Stimulated activated CD4-positive, alpha-beta T cell treated with anti-CD3 and anti-CD28 coated beads, Interleukin-4, amount 100 ng/mL, for 24 hours (primary cell): ENCODE data around the gene GLS.

Source experiments
- DNase-seq: peaks from one replicate; pipeline ENCODE4 v3.0.0-alpha.2; 2020

The GLS gene

DNA sequence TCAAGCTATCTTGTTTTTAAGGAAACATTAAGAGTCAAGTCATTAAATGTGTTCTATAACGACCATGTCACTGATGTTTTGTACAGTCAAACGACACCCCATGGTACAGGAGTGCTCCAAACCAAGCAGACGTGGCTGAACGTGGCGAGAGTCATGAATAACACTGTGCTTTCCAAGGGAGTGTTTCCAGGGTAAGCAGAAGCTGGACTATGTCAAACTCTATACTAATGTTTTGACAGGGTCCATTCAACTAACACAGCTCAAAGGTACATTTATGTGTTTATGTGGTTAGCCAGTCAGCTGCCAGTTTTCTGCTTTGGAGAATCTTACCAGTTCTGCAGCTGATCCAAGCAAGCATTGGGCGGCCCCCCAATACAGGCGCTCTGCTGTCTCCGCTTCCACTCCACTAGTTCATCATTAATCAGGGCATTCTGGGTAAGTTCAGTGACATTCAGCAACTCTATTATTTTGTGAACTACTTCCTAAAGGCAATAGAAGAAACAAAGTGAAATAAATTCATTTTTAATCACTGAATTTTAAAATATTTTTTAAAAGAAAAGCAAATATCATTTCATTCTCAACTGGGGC is 117.0 kb downstream of the GLS start:
- DNase-seq, result no peak

DNA sequence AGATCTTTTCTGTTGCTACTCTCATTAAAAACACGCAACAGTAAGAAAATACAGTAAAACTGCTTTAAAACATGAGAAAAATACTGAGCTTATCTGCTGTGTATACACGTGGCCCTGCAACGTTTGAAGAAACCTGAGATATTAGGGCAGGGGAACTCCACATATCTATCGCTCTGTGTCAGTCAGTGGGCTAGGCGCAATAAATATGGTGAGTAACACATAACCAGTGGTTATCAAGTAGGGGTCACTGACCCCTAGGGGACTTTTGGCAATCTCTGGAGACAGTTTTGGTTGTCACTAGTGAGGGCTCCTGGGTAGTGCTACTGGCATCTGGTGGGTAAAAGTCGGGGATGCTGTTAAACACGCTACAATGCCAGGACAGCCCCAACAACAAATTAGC is 118.4 kb downstream of the GLS start:
- DNase-seq, result no peak

DNA sequence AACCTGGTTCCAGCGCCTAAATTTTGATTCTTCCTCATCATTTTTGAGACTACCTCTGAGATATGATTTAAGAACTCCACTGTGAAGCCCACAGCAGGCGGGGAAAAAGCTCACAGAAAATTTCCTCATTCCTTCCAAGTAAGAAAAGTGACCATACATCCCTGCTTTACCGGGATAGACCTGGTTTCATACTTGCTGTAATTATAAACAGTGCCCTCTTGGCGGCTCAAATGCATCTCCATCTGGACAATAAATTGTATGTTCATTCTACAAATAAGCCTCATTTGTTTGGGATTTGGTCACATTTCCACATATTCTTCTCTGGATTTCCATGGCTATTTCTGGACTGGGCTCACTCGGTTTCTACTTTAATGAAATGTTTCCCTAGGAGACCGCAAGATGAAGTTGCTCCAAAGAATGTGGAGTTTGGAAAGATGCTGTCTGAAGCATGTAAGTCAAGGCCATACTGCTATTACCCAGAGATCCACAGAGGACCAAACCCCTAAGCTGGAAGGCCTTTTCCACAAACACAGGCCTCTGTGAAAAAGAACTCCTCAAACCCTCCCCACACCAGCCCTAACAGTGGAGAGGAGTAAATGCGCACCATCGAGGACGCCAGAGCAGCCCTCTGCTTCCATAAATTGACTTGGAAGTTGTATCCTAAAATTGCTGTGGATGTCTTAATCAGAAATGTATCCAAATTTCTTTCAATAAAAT is 119.5 kb downstream of the GLS start:
- no peak for DNase-seq

DNA sequence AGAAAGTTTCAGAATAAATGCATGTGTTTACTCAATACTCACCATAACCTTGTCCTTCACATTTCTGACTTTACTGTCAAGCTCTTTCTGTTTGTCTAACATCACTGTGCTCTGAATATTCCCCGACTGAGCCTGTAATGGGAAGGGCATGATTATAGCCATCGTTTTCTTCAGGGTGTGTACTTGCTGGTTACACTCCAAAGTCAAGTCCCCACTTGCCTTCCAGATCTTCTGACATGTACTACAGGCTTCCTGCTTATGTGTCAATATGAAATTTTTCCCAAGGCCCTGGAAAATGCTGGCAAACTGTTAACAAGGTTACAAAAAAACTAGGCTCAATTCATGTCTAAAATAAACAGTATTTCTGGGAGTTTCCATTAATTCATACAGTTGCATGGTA is 120.4 kb downstream of the GLS start:
- no peak for DNase-seq

DNA sequence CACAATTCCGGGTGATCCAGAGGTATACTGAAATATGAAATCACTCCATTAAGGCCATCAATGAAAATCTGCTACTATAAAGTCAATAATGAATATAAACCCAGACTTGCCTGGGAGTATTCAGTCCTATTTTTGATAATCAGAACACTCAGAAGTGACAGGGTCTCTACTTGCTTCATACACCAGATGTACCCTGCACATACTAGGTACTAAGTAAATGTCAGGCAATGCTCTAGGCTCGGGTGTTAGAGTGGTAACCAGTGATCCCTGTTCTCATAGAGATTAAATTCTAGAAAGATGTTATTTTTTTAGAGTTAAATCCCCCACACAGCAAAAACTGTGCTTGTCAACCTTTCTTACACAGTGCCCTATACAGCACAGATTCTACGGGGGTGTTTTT is 121.0 kb downstream of the GLS start:
- DNase-seq, result no peak

DNA sequence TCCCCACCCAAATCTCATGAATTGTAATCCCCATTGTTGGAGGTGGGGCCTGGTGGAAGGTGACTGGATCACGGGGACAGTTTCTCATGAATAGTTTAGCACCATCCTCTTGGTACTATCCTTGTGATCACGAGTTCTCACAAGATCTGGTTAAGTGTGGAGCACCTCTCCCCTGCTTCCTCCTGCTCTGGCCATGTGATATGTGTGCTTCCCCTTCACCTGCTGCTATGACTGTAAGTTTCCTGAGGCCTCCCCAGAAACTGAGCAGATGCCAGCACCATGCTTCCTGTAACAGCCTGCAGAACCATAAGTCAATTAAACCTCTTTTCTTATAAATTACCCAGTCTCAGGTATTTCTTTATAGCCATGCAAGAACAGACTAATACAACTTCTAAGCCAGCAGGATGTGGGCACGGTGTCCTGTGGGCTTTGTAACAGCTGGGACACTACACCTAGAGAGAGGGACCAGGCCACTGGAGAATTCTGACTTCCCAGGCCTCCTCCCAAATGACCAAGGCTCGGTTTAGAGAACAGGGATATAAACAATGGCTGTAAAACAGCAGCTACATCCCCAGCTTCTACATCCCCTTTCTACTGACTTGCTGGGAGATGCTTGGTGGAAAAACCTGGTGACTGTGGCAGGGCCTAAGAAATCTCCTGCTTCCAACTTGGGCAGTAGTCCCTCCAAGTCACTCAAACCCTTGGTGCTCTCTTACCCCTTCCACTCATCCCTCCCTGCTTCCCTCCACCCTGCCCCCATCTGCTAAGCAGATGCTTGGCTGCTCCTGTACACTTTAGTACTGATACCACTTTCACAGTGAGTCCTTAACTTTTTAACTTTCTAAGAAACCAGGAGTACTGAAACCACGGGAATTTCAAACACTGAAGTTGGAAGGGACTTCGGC is 123.0 kb downstream of the GLS start:
- DNase-seq, result no peak

DNA sequence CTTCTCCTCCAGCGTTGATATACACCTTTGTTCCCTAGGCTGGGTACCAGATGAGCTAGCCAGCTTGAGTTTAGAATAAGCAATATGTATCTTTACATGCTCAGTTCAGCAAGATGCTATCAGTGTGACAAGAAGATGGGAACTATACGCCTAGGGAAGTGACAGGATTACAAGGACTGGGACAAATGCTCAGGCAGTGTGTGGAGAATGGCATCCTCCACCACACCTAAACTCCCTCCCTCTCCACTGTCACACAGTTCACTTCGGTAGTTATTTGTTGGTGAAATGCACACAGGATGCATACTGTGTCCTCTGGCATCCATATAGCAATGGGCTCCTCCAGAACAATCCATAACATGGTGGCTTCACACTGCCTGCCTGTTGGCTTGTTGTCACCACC is 125.7 kb downstream of the GLS start:
- no peak for DNase-seq

DNA sequence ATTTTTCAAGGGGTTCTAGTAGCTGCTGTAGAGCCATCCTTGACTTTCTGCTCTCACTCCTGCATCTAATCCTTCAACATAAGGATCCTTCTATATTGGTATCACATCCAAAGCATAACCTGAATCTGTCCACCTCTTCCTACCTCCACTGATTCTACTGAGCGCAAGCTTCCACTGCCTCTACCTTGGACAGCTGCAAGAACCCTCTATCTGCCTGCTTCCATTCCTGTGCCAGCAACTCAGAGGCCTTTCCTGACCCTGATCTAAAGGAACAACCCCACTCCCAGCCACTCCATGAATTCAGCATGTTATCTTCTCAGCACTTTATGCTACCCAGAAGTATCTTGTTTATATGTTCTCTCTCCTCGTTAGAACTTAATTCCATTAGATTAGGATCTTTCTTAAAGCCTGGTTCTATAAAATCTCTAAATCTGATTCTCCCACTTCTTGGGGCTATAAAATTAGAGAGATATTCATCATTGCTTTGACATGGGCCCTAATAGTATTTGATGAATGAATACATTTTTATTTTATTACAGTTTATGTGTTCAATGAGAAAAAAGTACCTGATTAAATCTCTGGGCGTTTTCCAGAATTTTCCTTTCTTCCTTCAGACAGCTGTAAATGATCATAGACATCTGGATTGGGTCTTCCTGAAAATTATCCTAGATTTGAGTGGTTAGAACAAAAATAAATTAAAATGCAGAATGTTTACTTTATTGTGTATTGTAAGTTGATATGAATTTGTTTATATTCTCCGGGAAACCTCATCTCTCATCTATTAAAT is 126.6 kb downstream of the GLS start:
- no peak for DNase-seq

DNA sequence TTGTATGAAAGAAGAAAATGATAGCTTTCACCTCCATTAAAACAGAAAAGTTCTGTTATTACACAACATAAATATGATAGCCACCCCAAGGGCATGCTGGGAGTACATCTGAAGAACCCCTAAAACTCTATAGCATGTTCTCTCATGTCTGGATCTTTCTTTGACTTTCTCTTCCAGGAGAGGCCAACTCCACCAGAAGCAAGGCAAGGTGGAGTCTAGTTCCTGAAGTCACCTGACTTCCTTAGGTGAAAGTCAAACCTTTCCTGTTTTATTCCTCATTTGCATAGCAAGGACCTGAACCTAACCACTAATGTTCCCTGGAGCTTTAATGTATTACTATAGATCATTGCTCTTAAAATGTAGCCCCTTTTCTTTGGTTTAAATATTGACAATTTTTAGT is 127.7 kb downstream of the GLS start:
- no peak for DNase-seq

DNA sequence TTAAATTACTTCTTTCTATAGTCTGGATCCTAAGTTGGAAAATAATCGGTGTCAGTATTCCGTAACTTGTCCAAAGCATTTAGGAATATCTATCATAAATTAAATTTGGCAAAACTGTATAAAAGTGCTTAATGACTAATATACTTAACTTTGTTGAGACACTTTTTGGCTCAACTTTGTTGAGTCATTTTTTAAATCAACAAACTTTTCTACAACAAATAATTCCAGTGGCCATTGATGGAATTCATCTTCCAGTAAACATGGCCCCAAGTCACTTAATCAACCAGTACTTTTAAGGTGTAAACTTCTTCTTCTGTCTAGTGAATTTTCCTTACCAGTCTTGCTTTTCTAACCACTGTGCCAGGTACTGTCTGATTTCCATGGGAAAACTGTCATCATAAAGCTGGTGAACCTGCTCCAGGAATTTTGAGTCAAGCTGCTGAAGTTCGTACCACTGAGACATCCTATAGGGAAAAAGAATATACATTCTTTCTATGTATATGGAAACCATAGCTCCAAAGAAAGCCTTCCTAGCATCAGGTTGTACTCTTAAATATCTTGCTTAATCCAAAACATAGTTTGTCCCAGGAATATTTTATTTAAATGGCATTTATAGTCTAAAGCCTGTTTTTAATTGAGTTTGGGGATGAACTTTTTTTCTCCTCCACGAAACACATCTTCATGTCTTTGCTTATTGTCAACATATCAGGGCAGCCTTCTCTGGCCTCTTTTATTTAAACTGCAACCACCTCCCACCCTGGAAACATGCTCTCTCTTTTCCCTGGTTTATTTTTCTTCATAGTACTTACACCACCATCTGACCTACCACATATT is 129.1 kb downstream of the GLS start:
- DNase-seq, result no peak

DNA sequence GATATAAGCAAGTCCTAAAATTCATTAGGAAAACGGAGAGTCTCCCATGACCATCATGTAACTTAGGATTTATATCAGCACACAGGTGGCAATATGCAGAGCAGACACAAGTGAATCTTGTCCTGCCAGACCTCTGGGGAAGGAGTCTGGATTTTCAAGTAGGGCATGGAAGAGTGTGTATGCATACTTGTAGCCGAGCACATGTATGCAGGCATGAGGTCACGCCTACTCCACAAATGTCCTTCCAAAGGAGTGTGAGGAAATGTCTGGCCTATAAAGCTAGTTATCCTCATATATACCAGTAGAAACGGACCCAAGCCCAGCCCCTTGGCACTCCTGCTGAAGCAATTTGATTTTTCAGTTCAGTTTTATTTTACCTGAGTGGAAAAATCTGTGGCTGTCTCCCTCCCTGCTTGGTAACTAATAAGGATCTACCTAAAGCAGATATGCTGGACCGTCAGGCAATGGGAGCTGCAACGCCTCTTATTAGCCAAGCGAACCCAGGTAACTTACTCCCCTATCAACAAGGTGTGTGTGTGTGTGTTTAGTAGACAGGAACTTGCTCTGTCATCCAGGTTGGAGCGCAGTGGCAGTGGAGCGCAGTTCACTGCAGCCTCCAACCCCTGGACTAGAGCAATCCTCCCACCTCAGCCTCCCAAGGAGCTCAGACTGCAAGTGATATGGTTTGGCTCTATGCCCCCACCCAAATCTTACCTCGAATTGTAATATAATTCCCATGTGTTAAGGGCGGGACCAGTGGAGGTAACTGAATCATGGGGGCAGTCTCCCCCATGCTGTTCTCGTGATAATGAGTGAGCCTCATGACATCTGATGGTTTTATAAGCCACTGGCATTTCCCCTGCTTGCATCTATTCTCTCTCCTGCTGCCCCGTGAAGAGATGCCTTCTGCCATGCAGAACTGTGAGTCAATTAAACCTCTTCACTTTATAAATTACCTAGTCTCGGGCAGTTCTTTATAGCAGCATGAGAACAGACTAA is 130.6 kb downstream of the GLS start:
- DNase-seq, result peak; percentile 37

DNA sequence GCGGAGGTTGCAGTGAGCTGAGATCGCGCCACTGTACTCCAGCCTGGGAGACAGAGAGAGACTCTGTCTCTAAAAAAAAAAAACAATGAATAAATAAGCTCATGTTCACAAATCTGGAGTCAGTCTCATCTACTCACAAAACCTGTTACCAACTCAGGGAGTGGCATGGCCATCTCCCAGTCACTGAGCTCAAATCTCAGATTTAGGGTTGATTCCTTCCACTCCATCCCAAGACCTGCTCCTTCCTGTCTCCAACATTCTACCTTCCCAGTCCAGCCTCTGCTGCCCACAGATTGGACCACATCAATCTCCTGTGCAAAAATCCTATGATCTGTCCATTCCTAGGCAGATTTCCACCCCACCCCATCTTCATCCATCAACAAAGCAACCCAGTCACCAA is 131.7 kb downstream of the GLS start:
- no peak for DNase-seq

DNA sequence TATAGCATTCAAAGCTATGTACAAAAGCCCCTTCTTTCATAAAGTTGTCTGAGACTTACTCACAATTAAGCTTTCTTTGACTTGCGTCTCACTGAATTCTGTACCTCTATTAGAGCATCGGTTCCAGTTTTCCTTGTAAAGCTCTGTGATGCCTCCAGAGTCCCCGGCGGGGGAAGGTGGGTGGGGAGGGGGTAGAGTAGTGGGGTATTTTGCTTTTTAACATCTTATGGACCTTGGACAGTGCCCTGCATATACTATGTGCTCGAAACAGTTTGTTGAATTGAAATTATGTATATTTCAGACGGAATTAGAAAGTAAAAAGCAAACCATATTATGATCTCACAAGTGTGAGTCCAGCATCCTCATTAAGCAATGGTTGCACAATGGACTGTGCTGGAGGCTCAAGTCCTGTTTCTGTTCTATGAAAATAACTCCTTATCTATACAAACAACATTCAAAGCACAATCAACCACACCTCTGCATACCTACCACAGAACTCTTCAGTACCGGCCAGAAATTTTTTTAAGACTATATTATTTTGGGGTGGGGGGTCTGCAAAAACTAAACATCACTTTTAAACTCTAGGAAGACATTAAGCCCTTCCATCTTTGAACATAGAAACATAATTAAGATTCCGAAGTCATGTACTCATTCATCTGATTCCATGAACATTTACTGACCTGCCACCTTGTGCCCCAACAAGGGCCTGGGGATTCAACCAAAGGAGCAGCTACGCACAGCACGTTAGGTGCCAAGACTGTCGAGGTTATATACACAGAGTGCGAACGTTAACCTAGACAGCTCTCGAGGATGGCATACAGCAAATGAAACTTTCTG is 132.4 kb downstream of the GLS start:
- no peak for DNase-seq

DNA sequence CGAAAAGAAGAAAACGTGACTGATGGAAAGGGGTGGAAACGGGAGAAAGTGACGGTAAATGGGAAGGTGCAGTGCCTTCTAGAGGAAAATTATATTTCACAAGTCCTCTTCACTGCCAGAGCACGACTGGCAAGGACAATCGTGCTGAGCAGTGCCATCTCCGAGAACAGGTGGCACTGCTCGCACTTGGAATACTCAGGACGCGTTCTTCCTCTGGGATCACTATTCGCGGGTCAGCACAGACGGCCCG is 133.0 kb downstream of the GLS start:
- no peak for DNase-seq

DNA sequence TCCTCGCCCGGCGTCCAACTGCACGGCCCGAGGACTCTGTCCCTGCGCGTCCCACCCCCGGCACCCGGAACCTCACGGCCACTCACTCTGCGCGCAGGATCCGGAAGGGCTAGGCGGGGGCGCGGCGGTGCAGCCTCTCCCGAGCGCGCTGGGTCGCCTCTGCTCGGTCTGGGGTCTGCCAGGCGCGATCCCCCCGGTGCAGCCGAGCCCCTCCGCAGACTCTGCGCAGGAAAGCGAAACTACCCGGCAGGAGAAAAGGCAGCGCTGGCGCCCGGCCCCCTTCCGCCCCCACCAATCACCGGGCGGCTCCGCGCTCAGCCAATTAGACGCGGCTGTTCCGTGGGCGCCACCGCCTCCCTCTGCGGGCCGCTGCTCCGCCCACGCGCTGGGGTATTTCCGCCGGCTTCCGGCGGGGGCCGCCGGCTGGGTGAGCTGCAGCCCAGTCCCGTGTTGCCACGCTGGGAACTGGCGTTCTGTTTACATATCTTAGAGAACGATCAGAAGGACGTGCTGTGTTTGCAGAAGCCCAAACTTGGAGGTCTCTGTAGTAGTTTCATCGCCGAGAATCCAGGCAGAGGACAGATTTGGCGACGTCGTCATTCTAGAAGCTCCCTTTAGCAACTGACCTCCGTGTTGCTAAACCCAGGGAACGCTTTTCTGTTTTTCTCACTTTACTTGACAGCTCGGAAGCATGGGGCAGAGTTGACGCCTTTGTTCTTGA is 133.5 kb downstream of the GLS start, which contains the start of gene STAT1:
Gene STAT1 (minus strand): TSS at position 240 of the 721 bp plus-strand sequence. CDS start 4,168 bp downstream, outside the sequence.
- DNase-seq, result peak; percentile 95

DNA sequence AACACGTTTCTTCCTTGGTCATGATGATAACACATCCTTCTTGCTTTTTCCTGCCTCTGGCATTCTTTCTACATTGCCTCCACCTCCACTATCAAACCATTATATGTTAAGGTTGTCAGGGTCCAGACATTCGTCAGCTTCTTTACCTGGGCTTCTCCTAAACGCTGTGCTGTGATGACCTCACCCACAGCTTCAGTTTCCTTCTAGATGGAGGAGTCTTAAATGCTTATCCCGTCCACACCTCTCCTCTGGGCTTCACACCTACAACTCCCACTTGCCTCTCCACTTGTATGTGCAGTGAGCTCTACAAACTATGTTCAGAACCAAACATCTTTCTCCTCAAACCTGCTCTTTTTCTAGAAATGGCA is 134.0 kb downstream of the GLS start:
- DNase-seq, result no peak
